HT1080 (cell line): ENCODE data around the gene GABARAPL2. TPM values are rescaled to one million over a fixed set of nuclear protein-coding genes. Genes with fewer than 3 reads are reported as not detected.
"Not testable (repeated sequence)": the region's sequence is repeated elsewhere in the genome, so short reads cannot be mapped to it uniquely, and the experiment has no call there.

Experiments used
- DNase-seq: peaks from one replicate; pipeline ENCODE4 v3.0.0-alpha.2; 2015; ENCODE audit warnings: low read depth
- polyA plus RNA-seq, 2 experiments: library from polyadenylated mRNA; depleted of rRNA; stranded (reverse); fragments of >200 nt; gene quantifications; 2 replicates each; pipeline ENCODE4 v1.2.3, GENCODE V29; 2015
- total RNA-seq: library from RNA; depleted of rRNA; stranded (reverse); fragments of >200 nt; shearing (Covaris generic); gene quantifications from 2 replicates; pipeline ENCODE4 v1.2.3, GENCODE V29; 2014; rRNA removed

GABARAPL2 gene
- 59.0 and 131 TPM in 2 replicates for total RNA-seq
- polyA plus RNA-seq (2015; cell fraction: cytosol; rRNA removed) = 144 and 186 TPM in 2 replicates
- 71.4 and 76.0 TPM in 2 replicates for polyA plus RNA-seq (2015; cell fraction: nucleus; rRNA removed)

GRCh38 chr16:75566040-75566757, at the start of gene GABARAPL2:
Gene GABARAPL2, plus strand, starts transcription at chr16:75566379. Its CDS starts 108 bp downstream, at chr16:75566487.
- DNase-seq = peak; percentile 61

- DNase-seq = no peak
These were observed 47.0 kb upstream of the GABARAPL2 start for GRCh38 chr16:75519175-75519574.

- DNase-seq = no peak
These were observed 40.0 kb upstream of the GABARAPL2 start for GRCh38 chr16:75526032-75526790.

GRCh38 chr16:75527825-75528299, 38.3 kb upstream of the GABARAPL2 start:
- no peak for DNase-seq

GRCh38 chr16:75529056-75529905, 36.9 kb upstream of the GABARAPL2 start:
- no peak for DNase-seq

GRCh38 chr16:75529959-75530358, 36.2 kb upstream of the GABARAPL2 start:
- DNase-seq = no peak

GRCh38 chr16:75532142-75532765, 33.9 kb upstream of the GABARAPL2 start:
- no peak for DNase-seq

- DNase-seq = no peak
These were observed 33.4 kb upstream of the GABARAPL2 start for GRCh38 chr16:75532791-75533190.

- DNase-seq = no peak
These were observed 31.5 kb upstream of the GABARAPL2 start for GRCh38 chr16:75534560-75535205.

GRCh38 chr16:75535211-75535843, 30.9 kb upstream of the GABARAPL2 start:
- DNase-seq = no peak

- DNase-seq = no peak
These were observed 30.3 kb upstream of the GABARAPL2 start, which contains the start of gene CHST5 for GRCh38 chr16:75535901-75536300. Gene CHST5, minus strand, starts transcription at chr16:75536108. Its CDS starts 5,724 bp downstream, at chr16:75530384.

- no peak for DNase-seq
These were observed 28.4 kb upstream of the GABARAPL2 start for GRCh38 chr16:75537776-75538175.

GRCh38 chr16:75538882-75539565, 27.2 kb upstream of the GABARAPL2 start:
- not testable (repeated sequence) for DNase-seq

GRCh38 chr16:75541236-75541635, 24.9 kb upstream of the GABARAPL2 start:
- DNase-seq = no peak

- not testable (repeated sequence) for DNase-seq
These were observed 23.7 kb upstream of the GABARAPL2 start for GRCh38 chr16:75542462-75542861.

- not testable (repeated sequence) for DNase-seq
These were observed 20.3 kb upstream of the GABARAPL2 start for GRCh38 chr16:75545879-75546278.

- no peak for DNase-seq
These were observed 19.9 kb upstream of the GABARAPL2 start for GRCh38 chr16:75546293-75546692.

GRCh38 chr16:75548456-75548855, 17.7 kb upstream of the GABARAPL2 start:
- DNase-seq = not testable (repeated sequence)

GRCh38 chr16:75550211-75550662, 15.9 kb upstream of the GABARAPL2 start:
- DNase-seq = peak; percentile 69
